NCI-H1092 treated with DMSO at 0.1 percent for 48 hours (cell line): Measurements from ENCODE around the gene ERVK3-1.
"Not testable (repeated sequence)": the region's sequence is repeated elsewhere in the genome, so short reads cannot be mapped to it uniquely, and the experiment has no call there.

Experiments used
- DNase-seq: peaks from one replicate; lab custom pipeline; 2025; lab: John Stamatoyannopoulos, UW

ERVK3-1 gene, protein sequence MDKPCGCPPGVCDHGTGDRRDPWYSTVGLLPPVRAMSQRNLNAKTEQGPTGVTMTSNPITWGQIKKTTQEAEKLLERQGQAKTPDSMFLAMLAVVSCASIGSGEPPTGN

DNA sequence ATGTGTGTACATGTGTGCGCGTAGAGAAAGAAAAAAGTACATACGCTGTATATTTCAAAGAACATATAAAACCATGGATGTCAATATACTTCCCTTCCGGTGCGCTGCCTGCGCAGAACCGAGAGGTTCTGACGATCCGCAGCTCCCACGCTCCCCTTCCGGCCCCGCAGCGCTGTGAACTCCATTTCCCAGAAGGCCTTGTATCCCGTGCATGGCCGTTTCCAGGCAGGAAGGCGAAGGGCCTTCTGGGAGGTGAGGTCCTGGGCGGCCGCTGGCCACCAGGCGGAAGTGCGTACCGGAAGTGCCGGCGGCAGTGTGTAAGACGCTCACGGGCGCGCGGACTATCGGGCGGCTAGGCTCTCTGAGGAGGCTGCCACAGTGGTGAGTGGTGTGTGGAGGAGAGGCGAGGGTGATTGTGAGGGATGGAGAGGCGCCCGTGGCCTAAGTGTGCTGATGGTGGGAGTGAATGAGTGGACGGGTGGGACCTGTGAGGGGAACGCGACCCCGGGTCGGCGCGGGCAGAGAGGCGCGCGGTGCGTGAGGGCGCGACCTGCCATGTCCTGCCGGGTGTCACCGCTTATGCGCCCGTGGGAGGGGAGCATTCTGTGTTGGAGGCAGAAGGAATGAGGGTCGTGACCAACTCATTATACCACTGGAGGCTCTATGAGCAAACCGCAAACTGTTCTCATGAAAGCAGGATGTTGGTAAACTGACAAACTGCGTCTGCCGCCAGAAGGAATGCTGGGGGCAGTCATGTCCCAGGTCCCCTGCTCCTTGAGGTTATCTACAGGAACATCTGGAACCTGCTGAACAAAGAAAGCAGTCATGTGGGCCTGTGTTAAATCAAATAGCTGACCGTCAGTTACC lies at the start of gene ERVK3-1:
TSS of gene ERVK3-1 (plus strand) at position 313 of the 867 bp plus-strand sequence. CDS start 6,792 bp downstream, outside the sequence.
- DNase-seq, result peak; percentile 87

DNA sequence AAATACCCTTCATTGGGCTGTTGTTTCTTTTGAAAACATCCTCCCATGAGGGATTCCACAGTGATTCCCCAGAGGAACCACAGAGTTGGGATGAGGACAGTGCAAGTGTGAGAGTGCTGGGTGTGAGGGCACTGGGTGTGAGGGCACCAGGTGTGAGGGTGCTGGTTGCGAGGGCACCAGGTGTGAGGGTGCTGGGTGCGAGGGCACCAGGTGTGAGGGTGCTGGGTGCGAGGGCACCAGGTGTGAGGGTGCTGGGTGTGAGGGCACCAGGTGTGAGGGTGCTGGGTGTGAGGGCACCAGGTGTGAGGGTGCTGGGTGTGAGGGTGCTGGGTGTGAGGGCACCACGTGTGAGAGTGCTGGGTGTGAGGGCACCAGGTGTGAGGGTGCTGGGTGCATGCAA lies 46.9 kb upstream of the ERVK3-1 start:
- DNase-seq, result not testable (repeated sequence)

DNA sequence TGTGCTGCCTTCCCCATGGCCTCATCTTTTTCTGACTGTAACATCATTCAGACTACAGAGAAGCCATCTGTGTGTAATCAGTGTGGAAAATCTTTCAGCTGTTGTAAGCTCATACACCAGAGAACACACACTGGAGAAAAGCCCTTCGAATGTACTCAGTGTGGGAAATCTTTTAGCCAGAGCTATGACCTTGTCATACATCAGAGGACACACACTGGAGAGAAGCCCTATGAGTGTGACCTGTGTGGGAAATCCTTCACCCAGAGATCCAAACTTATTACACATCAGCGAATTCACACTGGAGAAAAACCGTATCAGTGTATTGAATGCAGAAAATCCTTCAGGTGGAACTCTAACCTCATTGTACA lies 43.6 kb upstream of the ERVK3-1 start:
- no peak for DNase-seq

DNA sequence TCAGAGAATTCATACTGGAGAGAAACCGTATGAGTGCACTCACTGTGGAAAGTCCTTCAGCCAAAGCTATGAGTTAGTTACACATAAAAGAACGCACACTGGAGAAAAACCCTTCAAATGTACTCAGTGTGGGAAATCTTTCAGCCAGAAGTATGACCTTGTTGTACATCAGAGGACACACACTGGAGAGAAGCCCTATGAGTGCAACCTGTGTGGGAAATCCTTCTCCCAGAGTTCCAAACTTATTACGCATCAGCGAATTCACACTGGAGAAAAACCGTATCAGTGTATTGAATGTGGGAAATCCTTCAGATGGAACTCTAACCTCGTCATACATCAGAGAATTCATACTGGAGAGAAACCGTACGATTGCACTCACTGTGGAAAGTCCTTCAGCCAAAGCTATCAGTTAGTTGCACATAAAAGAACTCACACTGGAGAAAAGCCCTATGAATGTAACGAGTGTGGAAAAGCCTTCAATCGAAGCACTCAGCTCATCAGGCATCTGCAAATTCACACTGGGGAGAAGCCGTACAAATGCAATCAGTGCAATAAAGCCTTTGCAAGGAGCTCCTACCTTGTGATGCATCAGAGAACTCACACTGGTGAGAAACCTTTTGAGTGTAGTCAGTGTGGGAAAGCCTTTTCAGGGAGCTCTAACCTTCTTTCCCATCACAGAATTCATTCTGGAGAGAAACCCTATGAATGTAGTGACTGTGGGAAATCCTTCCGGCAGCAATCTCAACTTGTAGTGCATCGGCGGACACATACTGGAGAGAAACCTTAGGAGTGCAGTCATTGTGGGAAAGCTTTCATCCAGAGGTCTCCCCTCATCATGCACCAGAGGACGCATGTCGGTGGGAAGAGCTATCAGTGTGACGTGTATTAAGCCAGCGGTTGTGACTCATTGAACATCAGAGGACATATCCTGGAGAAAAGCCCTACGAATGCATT lies 42.9 kb upstream of the ERVK3-1 start:
- DNase-seq, result no peak

DNA sequence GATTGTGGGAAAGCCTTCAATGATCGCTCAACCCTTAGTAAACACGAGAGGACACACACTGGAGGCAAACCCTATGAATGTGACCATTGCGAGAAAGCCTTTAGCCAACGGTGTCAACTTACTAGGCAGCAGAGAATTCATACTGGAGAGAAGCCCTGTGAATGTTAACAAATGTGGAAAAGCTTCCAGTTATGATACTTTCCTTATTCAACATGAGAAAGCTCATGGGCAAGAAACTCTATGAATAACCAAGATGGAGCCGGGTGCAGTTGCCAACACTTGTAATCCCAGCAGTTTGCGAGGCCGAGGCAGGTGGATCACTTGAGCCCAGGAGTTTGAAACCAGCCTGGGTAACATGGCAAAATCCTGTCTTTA lies 42.3 kb upstream of the ERVK3-1 start:
- no peak for DNase-seq

DNA sequence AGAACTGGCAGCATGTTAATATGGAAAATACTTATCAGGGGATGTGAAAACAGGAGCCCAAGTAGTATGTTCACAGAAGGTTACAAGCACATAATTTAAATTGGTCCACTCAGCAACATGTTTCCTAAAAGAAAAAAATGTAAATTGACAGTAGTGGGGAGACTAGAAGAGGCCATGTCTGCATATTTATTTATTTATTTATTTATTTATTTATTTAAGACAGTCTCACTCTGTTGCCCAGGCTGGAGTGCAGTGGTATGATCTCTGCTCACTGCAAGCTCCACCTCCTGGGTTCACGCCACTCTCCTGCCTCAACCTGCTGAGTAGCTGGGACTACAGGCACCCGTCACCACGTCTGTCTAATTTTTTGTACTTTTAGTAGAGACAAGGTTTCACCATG lies 40.1 kb upstream of the ERVK3-1 start:
- DNase-seq, result no peak

DNA sequence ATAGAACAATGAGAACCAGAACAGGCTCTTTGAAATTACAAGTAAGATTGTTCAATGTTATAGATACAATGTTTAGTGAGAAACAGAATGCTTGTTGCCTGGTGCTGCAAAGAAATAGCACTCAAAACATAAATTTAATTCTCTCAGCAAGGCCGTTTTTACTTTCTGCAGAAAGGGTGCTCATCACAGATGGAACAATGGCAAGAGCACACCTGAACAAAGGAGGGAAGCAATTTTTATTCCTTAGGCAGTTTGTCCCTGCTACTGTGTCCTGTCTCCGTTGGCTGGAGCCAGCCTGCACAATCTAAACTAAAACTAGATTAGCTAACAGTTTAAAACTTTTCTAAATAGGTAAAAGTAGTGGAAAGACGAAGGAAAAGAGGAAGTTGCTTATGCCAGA lies 36.8 kb upstream of the ERVK3-1 start:
- no peak for DNase-seq

DNA sequence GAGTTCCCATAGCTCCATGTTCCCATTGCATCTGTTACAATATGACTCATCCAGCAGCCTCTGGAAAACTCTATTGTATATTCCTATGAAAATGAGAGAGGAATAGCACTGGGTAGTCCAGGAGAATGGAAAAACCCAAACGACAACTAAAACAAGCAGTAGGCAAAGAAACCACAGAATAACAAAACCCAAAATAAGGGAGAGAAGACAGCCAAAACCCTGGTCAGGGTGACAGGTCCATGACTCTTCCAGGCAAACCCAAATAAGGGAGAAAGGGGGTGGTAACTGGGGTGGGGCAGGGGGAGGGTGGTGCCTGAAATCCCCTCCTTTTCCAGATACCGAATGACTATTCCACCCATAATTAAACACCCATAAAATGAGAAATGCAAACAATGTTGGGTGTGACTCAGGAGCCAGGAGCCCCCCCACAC lies 30.4 kb upstream of the ERVK3-1 start:
- DNase-seq, result no peak

DNA sequence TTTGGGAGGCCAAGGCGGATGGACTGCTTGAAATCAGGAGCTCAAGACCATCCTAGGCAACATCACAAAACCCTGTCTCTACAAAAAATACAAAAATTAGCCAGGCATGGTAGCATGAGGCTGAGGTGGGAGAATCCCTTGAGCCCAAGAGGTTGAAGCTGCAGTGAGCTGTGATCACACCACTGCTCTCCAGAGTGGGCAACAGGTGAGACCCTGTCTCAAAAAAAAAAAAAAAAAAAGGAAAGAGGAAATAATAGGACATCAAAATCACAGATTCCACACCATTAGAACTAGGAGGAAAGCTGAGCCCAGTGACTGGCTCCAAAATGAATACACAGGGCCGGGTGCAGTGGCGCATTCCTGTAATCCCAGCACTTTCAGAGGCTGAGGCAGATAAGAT lies 29.6 kb upstream of the ERVK3-1 start:
- no peak for DNase-seq

DNA sequence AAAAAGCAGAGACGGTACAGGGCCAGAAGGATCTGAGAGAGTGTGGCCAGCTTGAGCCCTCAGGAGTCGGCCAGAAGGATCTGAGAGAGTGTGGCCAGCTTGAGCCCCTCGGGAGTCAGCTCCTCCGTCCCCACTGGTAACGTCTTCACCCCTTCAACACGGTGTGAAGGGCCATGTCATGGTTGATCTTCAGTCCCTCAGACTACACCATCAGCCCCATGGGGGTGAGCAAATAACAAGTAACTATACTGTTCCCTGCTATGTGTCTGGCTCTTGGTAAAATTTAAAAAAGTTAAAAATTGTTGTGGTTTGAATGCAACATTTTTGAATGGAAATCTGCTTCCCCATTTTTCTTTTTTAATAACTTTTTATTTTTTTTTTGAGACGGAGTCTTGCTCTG lies 28.0 kb upstream of the ERVK3-1 start:
- no peak for DNase-seq

DNA sequence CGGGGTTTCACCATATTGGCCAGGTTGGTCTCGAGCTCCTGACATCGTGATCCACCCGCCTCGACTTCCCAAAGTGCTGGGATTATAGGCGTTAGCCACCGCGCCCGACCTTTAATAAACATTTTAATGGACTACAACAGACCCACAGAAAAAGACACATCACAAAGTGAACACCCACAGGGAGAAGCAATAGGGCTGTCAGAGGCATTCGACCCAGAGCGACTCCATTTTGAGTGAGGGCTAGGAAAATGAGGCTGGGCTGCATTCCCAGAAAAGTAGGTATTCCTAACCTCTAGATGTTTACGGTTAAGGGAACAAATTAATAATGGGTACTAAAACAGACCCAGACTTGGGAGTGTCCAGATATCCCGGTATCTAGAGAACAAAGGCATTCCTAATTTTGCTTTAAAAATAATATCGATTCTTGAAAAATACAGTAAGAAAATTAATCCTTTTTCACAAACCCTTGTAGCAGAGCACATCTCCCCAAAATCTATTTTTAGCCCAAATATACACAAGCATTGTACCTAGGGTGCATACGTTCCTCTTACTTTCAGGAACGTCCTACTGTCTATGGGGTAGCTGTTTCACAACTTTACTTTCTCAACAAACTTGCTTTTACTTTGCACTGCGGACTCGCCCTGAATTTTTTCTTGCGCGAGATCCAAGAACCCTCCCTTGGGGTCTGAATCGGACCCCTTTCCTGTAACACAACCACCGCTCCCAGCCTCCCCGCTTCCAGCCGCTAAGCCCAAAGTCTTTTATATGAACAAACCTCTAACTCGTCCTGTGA lies 27.2 kb upstream of the ERVK3-1 start:
- no peak for DNase-seq

DNA sequence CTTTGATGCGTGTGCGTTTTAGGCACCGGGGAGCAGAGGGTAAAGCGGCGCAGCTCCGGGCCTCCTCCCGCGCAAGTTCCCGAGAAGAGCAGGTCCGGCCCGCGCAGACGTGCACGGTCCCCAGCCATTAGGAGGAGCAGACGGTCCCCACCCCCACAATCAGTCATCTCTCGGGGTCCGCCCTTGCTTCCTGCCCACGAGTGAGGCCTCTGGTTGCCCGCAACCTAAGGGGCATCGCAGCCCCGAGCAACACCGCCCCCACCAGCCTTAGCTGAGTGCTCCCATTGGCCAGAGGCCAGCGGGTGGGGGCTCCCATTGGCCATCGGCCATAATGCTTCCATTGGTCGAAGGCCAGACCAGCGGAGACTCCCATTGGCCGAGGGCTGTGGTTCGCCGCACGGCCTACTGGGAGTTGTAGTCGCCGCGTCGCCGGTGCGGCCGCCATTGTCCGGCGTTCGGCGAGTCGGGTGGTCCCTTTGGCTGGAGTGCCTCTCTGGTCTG lies 26.6 kb upstream of the ERVK3-1 start, which contains the start of gene ZNF8:
TSS of gene ZNF8 (plus strand) at position 415 of the 501 bp plus-strand sequence. CDS start 127 bp downstream, outside the sequence.
- peak; percentile 96 for DNase-seq

DNA sequence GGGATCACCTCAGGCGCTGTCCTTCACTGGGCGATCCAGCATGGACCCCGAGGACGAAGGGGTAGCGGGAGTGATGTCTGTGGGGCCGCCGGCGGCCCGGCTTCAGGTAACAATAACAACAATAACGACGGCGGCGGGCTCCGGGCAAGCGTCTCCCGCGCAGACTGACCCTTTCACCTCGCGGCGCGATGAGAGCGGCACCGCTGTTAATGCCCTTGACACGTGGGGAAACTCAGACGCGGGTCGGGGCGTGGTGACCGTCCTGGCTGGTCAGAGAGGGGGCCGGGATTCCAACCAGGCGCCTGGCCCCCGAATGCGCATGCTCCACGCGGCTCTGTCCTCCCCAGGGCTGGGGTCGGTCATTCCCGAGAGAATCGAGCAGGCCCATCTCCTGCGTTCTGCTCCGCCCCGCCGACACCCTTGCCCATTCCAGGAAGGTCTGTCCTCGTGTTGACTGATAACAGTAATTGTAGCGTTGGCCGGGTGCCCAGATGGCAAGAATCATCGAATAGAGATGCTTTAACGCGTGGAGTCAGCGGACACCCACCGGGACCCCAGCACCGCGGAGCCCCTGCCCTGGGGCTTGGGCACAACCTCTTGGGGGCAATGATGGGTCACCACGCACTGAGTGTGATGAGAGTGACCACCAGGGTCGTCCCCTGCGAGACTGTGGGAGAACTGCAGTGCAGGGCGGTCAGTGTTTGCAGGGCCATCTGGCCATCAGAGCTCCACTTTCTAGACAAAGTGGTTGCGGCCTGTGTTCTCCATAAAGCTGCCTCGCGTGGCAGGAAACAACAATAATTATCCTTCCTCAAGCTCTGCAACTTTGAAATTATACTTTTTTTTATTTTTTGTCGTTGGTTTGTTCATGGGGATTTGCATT lies 25.9 kb upstream of the ERVK3-1 start:
- peak; percentile 45 for DNase-seq

DNA sequence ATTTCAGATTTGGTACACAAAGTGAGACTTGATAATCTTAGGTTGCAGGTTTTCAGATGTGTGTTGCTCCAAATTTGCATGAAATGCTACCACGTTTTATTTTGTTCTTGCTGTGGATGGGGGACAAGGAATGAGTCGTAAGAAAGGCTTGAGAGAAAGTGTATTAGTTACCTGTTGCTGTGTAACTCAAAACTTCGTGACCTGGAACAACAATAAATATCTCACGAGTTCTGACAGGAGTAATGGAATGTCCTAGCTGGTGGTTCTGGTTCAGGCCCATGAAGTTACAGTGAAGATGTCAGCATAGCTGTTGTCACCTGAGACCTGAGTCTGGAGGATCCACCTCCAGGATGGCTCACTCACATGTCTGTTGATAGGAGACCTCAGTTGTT lies 25.3 kb upstream of the ERVK3-1 start:
- DNase-seq, result no peak

DNA sequence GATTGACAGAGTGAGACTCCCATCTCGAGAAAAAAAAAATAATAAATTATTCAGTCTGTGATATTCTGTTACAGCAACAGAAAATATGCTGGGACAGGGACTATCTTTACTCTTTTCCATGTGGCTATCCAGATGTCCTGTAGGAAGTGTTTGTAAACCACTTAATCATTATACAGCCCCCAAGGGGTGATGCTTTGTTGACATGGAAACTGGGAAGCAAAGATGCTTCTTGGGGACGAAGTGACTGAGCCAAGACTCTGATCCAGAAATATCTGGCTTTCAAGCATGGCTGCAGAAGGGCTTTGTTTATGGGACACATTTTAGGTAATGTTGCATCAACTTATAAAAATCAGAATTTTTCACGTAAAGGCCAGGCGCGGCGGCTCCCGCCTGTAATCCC lies 21.0 kb upstream of the ERVK3-1 start:
- no peak for DNase-seq

DNA sequence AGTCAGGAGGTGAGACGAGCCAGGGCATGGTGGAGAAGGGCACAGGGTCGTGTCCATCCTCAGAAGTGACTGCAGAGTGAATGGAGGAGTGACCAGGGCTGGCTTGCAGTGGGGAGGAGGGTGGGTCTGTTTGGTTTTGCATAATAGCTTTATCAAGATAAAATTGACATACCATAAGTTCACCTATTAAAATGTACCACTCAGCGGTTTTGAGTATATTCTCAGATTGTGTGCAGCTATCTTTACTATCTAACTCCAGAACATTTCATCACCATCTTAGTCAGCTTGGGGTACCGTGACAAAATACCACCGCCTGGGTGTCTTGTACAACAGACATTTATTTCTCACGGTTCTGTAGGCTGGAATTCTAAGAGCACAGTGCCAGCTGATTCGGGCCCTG lies 13.2 kb upstream of the ERVK3-1 start:
- DNase-seq, result no peak

DNA sequence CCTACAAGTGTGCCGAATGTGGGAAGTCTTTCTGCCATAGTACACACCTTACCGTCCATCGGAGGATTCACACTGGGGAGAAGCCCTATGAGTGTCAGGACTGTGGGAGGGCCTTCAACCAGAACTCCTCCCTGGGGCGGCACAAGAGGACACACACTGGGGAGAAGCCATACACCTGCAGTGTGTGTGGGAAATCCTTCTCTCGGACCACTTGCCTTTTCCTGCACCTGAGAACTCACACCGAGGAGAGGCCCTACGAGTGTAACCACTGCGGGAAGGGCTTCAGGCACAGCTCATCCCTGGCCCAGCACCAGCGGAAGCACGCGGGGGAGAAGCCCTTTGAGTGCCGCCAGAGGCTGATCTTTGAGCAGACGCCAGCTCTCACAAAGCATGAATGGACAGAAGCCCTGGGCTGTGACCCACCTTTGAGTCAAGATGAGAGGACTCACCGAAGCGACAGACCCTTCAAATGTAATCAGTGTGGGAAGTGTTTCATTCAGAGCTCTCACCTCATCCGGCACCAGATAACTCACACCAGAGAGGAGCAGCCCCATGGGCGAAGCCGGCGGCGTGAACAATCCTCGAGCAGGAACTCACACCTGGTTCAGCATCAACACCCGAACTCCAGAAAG lies 10.3 kb upstream of the ERVK3-1 start:
- no peak for DNase-seq

DNA sequence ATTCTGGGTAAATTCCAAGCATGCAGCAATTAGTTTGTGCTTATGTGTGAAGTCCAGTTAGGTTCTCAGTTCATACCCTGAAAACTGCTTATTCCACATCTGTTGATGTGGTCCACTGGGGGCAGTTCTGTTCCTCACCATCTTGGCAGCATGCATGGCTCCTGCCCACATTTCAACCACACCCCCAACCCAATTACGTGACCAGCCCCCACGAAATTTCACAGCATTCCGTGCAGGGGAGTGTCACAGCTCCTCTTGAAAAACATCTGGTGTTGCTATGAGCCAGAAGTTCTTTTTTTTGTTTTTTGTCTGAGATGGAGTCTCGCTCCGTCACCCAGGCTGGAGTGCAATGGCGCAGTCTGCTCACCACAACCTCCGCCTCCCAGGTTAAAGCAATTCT lies 9.1 kb upstream of the ERVK3-1 start:
- DNase-seq, result no peak

DNA sequence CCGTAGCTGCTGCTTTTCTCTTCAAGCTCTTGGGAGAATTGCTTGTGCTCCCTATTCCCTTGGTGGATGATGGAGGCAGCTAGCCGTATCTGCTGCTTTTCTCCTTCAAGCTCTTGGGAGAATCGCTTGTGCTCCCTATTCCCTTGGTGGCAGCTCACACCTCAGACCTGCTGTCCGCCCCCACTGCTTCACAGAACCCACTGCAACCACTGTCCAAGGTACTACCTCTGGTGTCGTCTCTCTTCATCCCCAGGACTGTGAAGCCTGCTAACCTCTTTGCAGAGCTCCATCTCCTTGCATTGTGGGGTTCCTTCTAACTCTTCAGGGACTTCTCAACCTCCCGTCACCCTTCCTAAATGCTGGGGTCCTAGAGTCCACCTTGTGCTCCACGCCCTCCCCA lies 4.6 kb upstream of the ERVK3-1 start:
- no peak for DNase-seq

DNA sequence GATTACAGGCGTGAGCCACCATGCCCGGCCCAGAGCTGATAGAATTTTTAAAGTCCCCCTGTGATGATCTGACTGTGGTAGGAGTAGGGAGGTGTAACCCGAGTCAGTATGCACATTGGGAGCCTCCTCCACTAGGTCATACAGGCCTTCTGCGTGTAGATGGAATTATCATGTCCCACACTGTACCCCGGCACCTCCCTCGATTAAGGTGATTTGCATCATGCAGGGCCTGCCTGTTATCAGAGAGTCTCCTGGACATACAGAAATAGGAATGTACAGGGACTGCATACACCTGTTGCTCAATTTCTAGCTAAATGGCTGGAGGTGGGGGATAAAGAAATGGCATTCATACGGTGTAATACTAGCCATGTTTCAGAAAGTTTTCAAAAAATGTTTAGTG lies 922 bp upstream of the ERVK3-1 start:
- no peak for DNase-seq
